H1 (cell line): Measurements from ENCODE around the gene TWIST1. TPM values are rescaled to one million over a fixed set of nuclear protein-coding genes. Genes with fewer than 3 reads are reported as not detected.

Source experiments
- CTCF ChIA-PET: fragments of 300-600 bp; sonication (Branson Sonifier 250); formaldehyde crosslinking; loops from one replicate; lab custom pipeline; 2021; ENCODE audit not compliant: partially characterized antibody; lab: Charles Lee
- POLR2A ChIA-PET: fragments of 300-600 bp; sonication (Branson Sonifier 250); formaldehyde crosslinking; loops from one replicate; lab custom pipeline; 2021; ENCODE audit warnings: inconsistent platforms; ENCODE audit not compliant: partially characterized antibody; lab: Charles Lee
- DNase-seq, 2 experiments: peaks; one replicate each; pipeline versions ENCODE4 v3.0.0 to v3.0.0-alpha.2; 2010 to 2022; ENCODE audit warnings: low spot score in 2 of 2, low read depth in 1 of 2, mixed read lengths in 1 of 2
- FAIRE-seq: peaks from 2 replicates; lab custom pipeline; 2011; peaks lifted over from hg19 to GRCh38; lab: Jason Lieb, UNC
- H2AFZ ChIP-seq: 2 replicates; pipeline ENCODE4 v1.8.1; 2012; ENCODE audit warnings: low read length, inconsistent platforms
- H2AK5ac ChIP-seq: 2 replicates; pipeline ENCODE4 v1.6.1; 2013; ENCODE audit warnings: low read depth, low read length
- H2BK120ac ChIP-seq: replicated peaks from 2 replicates; pipeline ENCODE3; 2013; ENCODE audit warnings: low read depth, low read length, inconsistent platforms
- H2BK12ac ChIP-seq: 2 replicates; pipeline ENCODE4 v1.6.1; 2013; ENCODE audit warnings: low read depth, low read length
- H2BK15ac ChIP-seq: 2 replicates; pipeline ENCODE4 v1.6.1; 2013; ENCODE audit warnings: low read length
- H2BK20ac ChIP-seq: 2 replicates; pipeline ENCODE4 v1.6.1; 2013; ENCODE audit warnings: low read length
- H2BK5ac ChIP-seq: 2 replicates; pipeline ENCODE4 v1.6.1; 2013; ENCODE audit warnings: low read depth, low read length
- H3K14ac ChIP-seq: 2 replicates; pipeline ENCODE4 v1.6.1; 2013; ENCODE audit warnings: inconsistent platforms; ENCODE audit not compliant: insufficient read length
- H3K18ac ChIP-seq: 2 replicates; pipeline ENCODE4 v1.6.1; 2013; ENCODE audit warnings: low read length; ENCODE audit errors: extremely low read depth
- H3K23ac ChIP-seq: 2 replicates; pipeline ENCODE4 v1.6.1; 2013; ENCODE audit warnings: inconsistent platforms; ENCODE audit not compliant: insufficient read length
- H3K23me2 ChIP-seq: 2 replicates; pipeline ENCODE4 v1.6.1; 2013; ENCODE audit warnings: low read depth, low read length
- H3K27ac ChIP-seq: 2 replicates; pipeline ENCODE4 v1.6.1; 2011; ENCODE audit warnings: low read depth, low read length, inconsistent platforms
- H3K27me3 ChIP-seq, 4 experiments: replicated peaks in 1 of 4; 1 replicate in 1 of 4; 2 replicates in 3 of 4; pipeline versions ENCODE4 v1.6.1 to v1.8.1; 2011 to 2013; ENCODE audit warnings: low read length in 3 of 4, mild to moderate bottlenecking in 3 of 4, inconsistent platforms in 2 of 4, mixed read lengths in 2 of 4, moderate library complexity in 1 of 4; ENCODE audit not compliant: control insufficient read depth in 3 of 4, insufficient read depth in 3 of 4; ENCODE audit errors: extremely low read depth in 1 of 4
- H3K36me3 ChIP-seq, 4 experiments: 2 replicates each; pipeline versions ENCODE4 v1.6.1 to v1.8.1; 2011 to 2013; ENCODE audit warnings: mild to moderate bottlenecking in 4 of 4, low read length in 3 of 4, moderate library complexity in 2 of 4, control low read depth in 1 of 4, inconsistent platforms in 1 of 4; ENCODE audit not compliant: insufficient read depth in 4 of 4, control insufficient read depth in 2 of 4
- H3K4ac ChIP-seq: replicated peaks from 2 replicates; pipeline ENCODE3; 2013; ENCODE audit warnings: low read length, low read depth, mixed read lengths, inconsistent platforms; ENCODE audit not compliant: insufficient read length
- H3K4me1 ChIP-seq, 4 experiments: replicated peaks in 1 of 4; 1 replicate in 1 of 4; 2 replicates in 3 of 4; pipeline versions ENCODE4 v1.6.1 to v1.8.1; 2011 to 2013; ENCODE audit warnings: low read length in 3 of 4, inconsistent platforms in 2 of 4, mixed read lengths in 1 of 4; ENCODE audit not compliant: insufficient read depth in 4 of 4, control insufficient read depth in 3 of 4
- H3K4me2 ChIP-seq, 2 experiments: 2 replicates each; pipeline versions ENCODE4 v1.6.1 to v1.8.1; 2011 to 2013; ENCODE audit warnings: low read depth in 2 of 2, low read length in 2 of 2, control low read depth in 1 of 2, inconsistent platforms in 1 of 2, mild to moderate bottlenecking in 1 of 2; ENCODE audit not compliant: insufficient read depth in 1 of 2
- H3K4me3 ChIP-seq, 4 experiments: fragments of 200-600, 300-600 bp in 1 of 4; sonication (generic), shearing (Covaris generic), sonication (Bioruptor Twin) in 1 of 4; 2 replicates each; pipeline versions ENCODE4 v1.5.1 to v1.8.1; 2011 to 2016; ENCODE audit warnings: low read length in 4 of 4, low read depth in 3 of 4, control low read depth in 2 of 4, inconsistent platforms in 2 of 4, mild to moderate bottlenecking in 2 of 4, mixed read lengths in 1 of 4, moderate library complexity in 1 of 4; ENCODE audit not compliant: insufficient read depth in 2 of 4; ENCODE audit errors: extremely low read depth in 1 of 4
- H3K56ac ChIP-seq: replicated peaks from 2 replicates; pipeline ENCODE3; 2013; ENCODE audit warnings: low read depth, mild to moderate bottlenecking, mixed read lengths, low read length, inconsistent platforms; ENCODE audit not compliant: insufficient read length
- H3K79me1 ChIP-seq: 2 replicates; pipeline ENCODE4 v1.6.1; 2013; ENCODE audit warnings: low read depth, low read length, control low read depth
- H3K79me2 ChIP-seq, 2 experiments: 2 replicates each; pipeline versions ENCODE4 v1.6.1 to v1.8.1; 2012 to 2013; ENCODE audit warnings: low read length in 2 of 2, mild to moderate bottlenecking in 2 of 2, inconsistent platforms in 1 of 2; ENCODE audit not compliant: insufficient read depth in 2 of 2, control insufficient read depth in 1 of 2
- H3K9ac ChIP-seq, 4 experiments: replicated peaks in 1 of 4; 1 replicate in 1 of 4; 2 replicates in 3 of 4; pipeline versions ENCODE4 v1.6.1 to v1.8.1; 2011 to 2013; ENCODE audit warnings: low read depth in 3 of 4, low read length in 3 of 4, control low read depth in 2 of 4, mild to moderate bottlenecking in 2 of 4, moderate library complexity in 2 of 4, inconsistent platforms in 1 of 4; ENCODE audit errors: extremely low read depth in 1 of 4
- H3K9me3 ChIP-seq, 2 experiments: 2 replicates each; pipeline versions ENCODE4 v1.6.1 to v1.8.1; 2012 to 2013; ENCODE audit warnings: mild to moderate bottlenecking in 2 of 2, moderate library complexity in 2 of 2, control low read depth in 1 of 2, inconsistent platforms in 1 of 2, low read depth in 1 of 2, low read length in 1 of 2, mixed read lengths in 1 of 2; ENCODE audit not compliant: insufficient read depth in 2 of 2
- H4K20me1 ChIP-seq, 2 experiments: replicated peaks in 1 of 2; 2 replicates each; pipeline versions ENCODE3 to v1.8.1; 2011 to 2013; ENCODE audit warnings: inconsistent platforms in 2 of 2, low read length in 2 of 2, mild to moderate bottlenecking in 1 of 2; ENCODE audit not compliant: insufficient read depth in 2 of 2, control insufficient read depth in 1 of 2
- H4K5ac ChIP-seq: 2 replicates; pipeline ENCODE4 v1.6.1; 2013; ENCODE audit warnings: low read length, low read depth, mixed read lengths, inconsistent platforms; ENCODE audit not compliant: insufficient read length
- H4K8ac ChIP-seq: 2 replicates; pipeline ENCODE4 v1.8.0; 2013; ENCODE audit warnings: mild to moderate bottlenecking, moderate library complexity, low read length, inconsistent platforms; ENCODE audit not compliant: insufficient read depth; ENCODE audit errors: extremely low read depth
- H4K91ac ChIP-seq: replicated peaks from 2 replicates; pipeline ENCODE3; 2013; ENCODE audit warnings: low read length, mixed read lengths, inconsistent platforms; ENCODE audit not compliant: insufficient read length
- WGBS, 2 experiments: shearing (Covaris generic) in 1 of 2; methylation state at CpG; one replicate each; pipeline versions ENCODE4 v1.1.6 to v1.1.7; 2013 to 2015; ENCODE audit warnings: low lambda C conversion rate in 2 of 2, mixed read lengths in 2 of 2, inconsistent platforms in 1 of 2, low coverage in 1 of 2, missing lambda C conversion rate in 1 of 2; ENCODE audit not compliant: insufficient replicate concordance in 2 of 2, insufficient coverage in 1 of 2, insufficient read length in 1 of 2; ENCODE audit errors: extremely low coverage in 1 of 2, missing lambda C conversion rate in 1 of 2; 5-methylcytosine and 5-hydroxymethylcytosine counted together
- polyA plus RNA-seq, 7 experiments: library from polyadenylated mRNA; depleted of rRNA in 3 of 7; stranded (reverse) in 5 of 7; unstranded in 2 of 7; fragments of >200 nt in 5 of 7; fragments of 200-250 nt in 2 of 7; gene quantifications; 1 replicate in 5 of 7; 2 replicates in 1 of 7; 4 replicates in 1 of 7; pipeline versions ENCODE4 v1.2.1 to v1.2.3, GENCODE V29; 2011 to 2013; ENCODE audit warnings: missing spikeins in 2 of 7, mixed read lengths in 2 of 7
- total RNA-seq: library from RNA; stranded (reverse); fragmentation: NEBNext Ultra II Directional; extraction: Animal tissue kit (Norgen Biotek cat#: 25700); gene quantifications from 2 replicates; pipeline ENCODE4 v1.2.1, GENCODE V29; 2021

The TWIST1 gene
- total and polyA plus RNA-seq, 2 of the 8 experiments (the other 6 are each of a cell fraction or from before 2014, with no cell fraction given): 0.29 to 0.52 TPM

DNA sequence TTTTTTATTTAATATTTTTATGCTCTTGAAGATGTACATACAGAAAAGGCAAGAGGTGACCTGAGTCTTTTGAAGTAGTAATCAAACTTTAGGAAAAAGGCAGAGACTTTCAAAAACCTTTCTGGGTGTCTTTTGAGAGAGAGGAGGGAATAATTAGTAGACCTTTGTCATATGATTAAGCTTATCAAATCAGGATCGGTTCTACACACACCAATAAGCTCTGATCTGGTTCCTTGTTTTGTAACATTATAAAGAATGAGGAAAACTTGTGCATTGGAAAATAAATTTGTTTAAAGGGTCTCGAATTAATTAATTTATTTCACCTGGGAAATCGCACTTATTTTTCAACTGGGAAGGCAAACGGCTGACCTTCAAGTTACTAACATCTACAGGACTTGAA lies 11.9 kb downstream of the TWIST1 start:
- Histone ChIP-seq H4K20me1 (peaks cover 0 to 7% of the 10 kb centered on the region in 2 experiments), H4K5ac (no peak overlapping the region), H4K91ac (no peak overlapping the region), H3K18ac (no peak overlapping the region), H2BK15ac (no peak overlapping the region), H3K27ac (no peak overlapping the region), H3K9me3 (no peaks in the 10 kb centered on the region), H3K14ac (no peak overlapping the region), H3K4ac (no peak overlapping the region), H3K4me2 (peak overlapping the region; percentile 87 to 96), H2AK5ac (no peak overlapping the region), H3K23me2 (peaks cover 15% of the 10 kb centered on the region), H3K79me2 (no peaks in the 10 kb centered on the region), H4K8ac (no peak overlapping the region), H3K36me3 (no peaks in the 10 kb centered on the region), H3K23ac (no peak overlapping the region), H3K27me3 (peaks cover 44 to 70% (median 59%) of the 10 kb centered on the region in 4 experiments), H3K9ac (no peak overlapping the region), H2BK120ac (no peak overlapping the region), H2AFZ (no peak overlapping the region), H3K79me1 (no peaks in the 10 kb centered on the region), H2BK20ac (no peak overlapping the region), H3K4me3 (peak overlapping the region in 1 of 4 experiments; percentile 62; a peak in 3 of 8 replicates), H3K56ac (no peak overlapping the region), H2BK12ac (no peak overlapping the region), H3K4me1 (peaks cover 8 to 30% (median 11%) of the 10 kb centered on the region in 4 experiments; a peak in 6 of 7 replicates), H2BK5ac (no peak overlapping the region)
- FAIRE-seq (no peak), DNase-seq (no peak)
- POLR2A ChIA-PET: interaction anchor here (5.8 kb wide), 1 partner anchor 13 kb away, joined by 41 read pairs; the partner anchor contains the start of gene TWIST1
- 13% methylated on average over 4 of the region's 4 CpGs; no CpG with 5 or more reads in 1 of the 2 experiments for WGBS, 2 experiments
- CTCF ChIA-PET: interaction anchor here (0.9 to 1.7 kb wide), 5 partner anchors 12 to 386 kb away, joined by 3 to 10 read pairs (median 3); partner anchors contain the start of genes FERD3L and TWIST1
